Progenitor cell of endocrine pancreas (in vitro differentiated cells): ENCODE data around the gene CHCHD3. TPM values are rescaled to one million over a fixed set of nuclear protein-coding genes. Genes with fewer than 3 reads are reported as not detected.

Experiments used
- DNase-seq: peaks from one replicate; pipeline ENCODE4 v3.0.0; 2021; ENCODE audit warnings: low spot score; ENCODE audit not compliant: unreplicated experiment
- H3K27ac Mint-ChIP-seq: 2 replicates; pipeline ENCODE4 v1.8.0; 2021; ENCODE audit warnings: mild to moderate bottlenecking, moderate library complexity, mixed read lengths
- H3K27me3 Mint-ChIP-seq: 2 replicates; pipeline ENCODE4 v1.8.0; 2021; ENCODE audit warnings: mixed read lengths
- H3K36me3 Mint-ChIP-seq: 2 replicates; pipeline ENCODE4 v1.8.0; 2022; ENCODE audit warnings: mixed read lengths; ENCODE audit not compliant: insufficient read depth
- H3K4me1 Mint-ChIP-seq: 2 replicates; pipeline ENCODE4 v1.8.0; 2021; ENCODE audit warnings: low read depth, mixed read lengths
- H3K4me3 Mint-ChIP-seq: 2 replicates; pipeline ENCODE4 v1.8.0; 2021; ENCODE audit warnings: low read depth, mild to moderate bottlenecking, moderate library complexity, mixed read lengths
- H3K9me3 Mint-ChIP-seq: 2 replicates; pipeline ENCODE4 v1.8.0; 2021; ENCODE audit warnings: low read depth, mixed read lengths
- CTCF ChIP-seq: fragments of 200-600 bp; sonication (generic); IDR thresholded peaks from one replicate; pipeline ENCODE4 v1.5.0; 2021; ENCODE audit warnings: antibody characterized with exemption, mild to moderate bottlenecking; ENCODE audit not compliant: unreplicated experiment
- total RNA-seq: library from RNA; stranded (reverse); gene quantifications from 2 replicates; pipeline ENCODE4 v1.2.1, GENCODE V29; 2021

Gene CHCHD3
- total RNA-seq, 1 donor from 2014 or later = 67.3 TPM

GRCh38 chr7:133052826-133053225 is 29.1 kb downstream of the CHCHD3 start:
- DNase-seq = no peak
- no peaks in the 10 kb centered on the region for H3K27me3 Mint-ChIP-seq
- H3K9me3 Mint-ChIP-seq = no peaks in the 10 kb centered on the region
- H3K4me3 Mint-ChIP-seq = no peak overlapping the region
- H3K4me1 Mint-ChIP-seq = peaks cover 15% of the 10 kb centered on the region
- H3K27ac Mint-ChIP-seq = no peak overlapping the region
- H3K36me3 Mint-ChIP-seq = no peaks in the 10 kb centered on the region
- TF ChIP-seq CTCF = no peak

DNA sequence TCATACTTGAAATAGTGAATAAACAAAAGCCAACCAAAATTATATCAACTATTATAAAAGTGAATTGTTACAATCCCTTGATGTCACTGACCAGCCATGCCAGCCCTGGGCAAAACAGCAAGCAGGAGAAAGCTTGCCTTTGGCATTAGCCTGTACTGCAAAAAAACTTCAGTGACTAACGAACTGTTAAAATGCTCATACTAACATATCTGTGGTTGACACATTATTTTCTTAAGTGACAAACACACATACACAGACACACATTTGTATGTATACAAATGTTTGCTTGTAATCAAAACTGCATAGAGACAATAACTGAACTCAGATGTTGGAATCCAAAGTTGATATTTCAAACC is 29.5 kb downstream of the CHCHD3 start:
- Mint-ChIP-seq H3K9me3 (no peaks in the 10 kb centered on the region), H3K4me1 (peaks cover 15% of the 10 kb centered on the region), H3K36me3 (no peaks in the 10 kb centered on the region), H3K27ac (no peak overlapping the region), H3K4me3 (no peak overlapping the region), H3K27me3 (no peaks in the 10 kb centered on the region)
- no peak for DNase-seq
- no peak for TF ChIP-seq CTCF

GRCh38 chr7:133051719-133052400 is 30.0 kb downstream of the CHCHD3 start:
- no peak for TF ChIP-seq CTCF
- peaks cover 15% of the 10 kb centered on the region for H3K4me1 Mint-ChIP-seq
- DNase-seq = no peak
- no peaks in the 10 kb centered on the region for H3K9me3 Mint-ChIP-seq
- H3K4me3 Mint-ChIP-seq = no peak overlapping the region
- H3K27ac Mint-ChIP-seq = no peak overlapping the region
- peaks cover 2% of the 10 kb centered on the region for H3K36me3 Mint-ChIP-seq
- H3K27me3 Mint-ChIP-seq = no peaks in the 10 kb centered on the region

DNA sequence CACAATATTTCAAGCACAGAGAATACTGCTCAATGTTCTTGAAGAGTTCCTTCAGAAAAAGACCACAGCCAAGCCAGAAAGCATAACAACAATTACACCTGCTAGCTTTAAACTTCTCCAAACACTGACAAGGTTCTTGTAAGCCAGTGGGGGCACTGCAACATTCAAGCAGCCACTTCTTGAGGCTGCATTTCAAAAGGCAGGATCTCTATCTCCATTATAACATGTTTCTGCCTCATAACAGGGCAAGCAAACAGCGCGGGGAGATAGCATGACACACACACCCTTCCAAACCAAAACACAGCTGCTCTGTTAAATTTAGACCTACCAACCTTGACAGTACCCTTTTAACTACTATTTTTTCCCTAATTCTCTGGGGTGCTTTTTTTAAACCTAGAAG is 30.8 kb downstream of the CHCHD3 start:
- H3K4me1 Mint-ChIP-seq = peaks cover 15% of the 10 kb centered on the region

More for the DNA sequence above, 30.8 kb downstream of the CHCHD3 start:
- Mint-ChIP-seq H3K9me3 (no peaks in the 10 kb centered on the region), H3K36me3 (peaks cover 3% of the 10 kb centered on the region), H3K27ac (no peak overlapping the region), H3K4me3 (no peak overlapping the region), H3K27me3 (no peaks in the 10 kb centered on the region)
- DNase-seq = no peak
- TF ChIP-seq CTCF = peak; percentile 46
